ENCODE measurements around the gene SDC1.

SDC1 gene

DNA sequence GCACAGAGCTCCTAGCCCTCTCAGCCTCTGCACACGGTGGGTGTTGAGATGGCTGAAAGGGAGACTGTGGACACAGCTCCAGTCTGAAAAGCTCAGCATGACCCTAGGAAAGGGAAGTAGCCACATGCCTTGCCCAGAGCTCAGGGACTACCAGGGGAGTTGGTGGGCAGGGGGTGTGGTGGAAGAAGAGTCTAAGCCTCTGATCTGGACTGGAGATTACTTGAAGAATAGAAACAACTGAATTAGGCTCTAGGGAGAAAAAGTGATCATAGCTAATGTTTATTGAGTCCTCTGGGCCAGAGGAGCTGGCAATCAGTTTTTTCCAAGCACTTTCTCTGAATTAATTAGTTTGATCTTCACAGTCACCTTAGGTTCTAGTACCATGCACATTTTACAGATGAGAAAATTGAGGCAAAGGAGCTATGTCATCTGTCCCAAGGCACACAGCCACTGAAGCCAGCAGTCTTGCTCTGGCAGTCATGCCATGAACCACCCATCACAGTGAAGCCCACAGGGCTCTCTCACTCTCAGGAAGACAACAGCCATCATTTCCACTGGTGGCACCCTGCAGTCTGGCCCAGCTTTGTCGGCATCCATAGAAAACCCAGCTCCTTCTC, 10.3 kb downstream of the SDC1 start:
- DNase-seq (ENCODE audit: low read depth in 2 of 2), result no peak

DNA sequence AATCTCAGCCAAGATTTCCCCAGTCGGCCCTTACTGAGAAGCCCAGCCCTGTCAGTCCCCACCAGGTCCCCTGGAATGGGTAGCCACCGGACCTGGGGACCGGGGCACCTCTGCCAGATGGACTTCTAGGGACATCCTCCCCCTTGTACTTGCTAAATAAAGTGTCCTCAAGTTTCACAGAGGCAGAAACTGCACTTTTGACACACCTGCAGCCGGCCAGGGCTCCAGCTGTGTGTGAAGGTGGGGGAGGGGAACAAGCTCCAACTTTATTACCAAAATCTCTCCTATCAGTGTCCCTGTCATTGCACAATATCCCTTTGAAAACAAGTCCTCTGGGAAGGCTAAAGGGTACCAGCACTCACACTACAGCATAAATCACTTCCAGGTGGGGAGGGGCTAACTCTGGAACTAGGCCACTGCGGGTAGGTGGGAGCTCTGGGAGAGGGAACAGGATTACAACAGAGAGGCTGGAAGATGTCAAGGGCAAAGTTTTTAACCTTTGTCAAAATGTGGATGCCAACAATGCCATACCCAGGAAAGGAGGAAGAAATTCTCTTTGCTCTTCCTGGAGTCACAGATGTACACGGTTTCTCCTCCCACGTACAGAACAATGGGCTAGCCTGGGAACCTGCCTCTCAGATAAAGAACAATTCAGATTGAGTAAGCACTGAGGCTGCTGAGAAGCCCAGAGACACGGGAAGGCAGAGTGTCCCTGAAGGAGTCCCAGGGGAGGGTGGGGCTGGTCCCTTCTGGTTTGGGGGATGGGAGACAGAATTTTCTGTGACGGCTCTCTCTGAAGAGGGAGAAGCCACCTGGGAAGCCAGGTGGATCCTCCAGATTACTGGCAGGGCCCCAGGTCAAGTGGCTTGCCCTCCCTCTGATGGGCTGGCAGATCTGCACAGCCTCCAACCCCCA, 11.0 kb downstream of the SDC1 start:
- no peak for DNase-seq (ENCODE audit: low read depth in 2 of 2)

DNA sequence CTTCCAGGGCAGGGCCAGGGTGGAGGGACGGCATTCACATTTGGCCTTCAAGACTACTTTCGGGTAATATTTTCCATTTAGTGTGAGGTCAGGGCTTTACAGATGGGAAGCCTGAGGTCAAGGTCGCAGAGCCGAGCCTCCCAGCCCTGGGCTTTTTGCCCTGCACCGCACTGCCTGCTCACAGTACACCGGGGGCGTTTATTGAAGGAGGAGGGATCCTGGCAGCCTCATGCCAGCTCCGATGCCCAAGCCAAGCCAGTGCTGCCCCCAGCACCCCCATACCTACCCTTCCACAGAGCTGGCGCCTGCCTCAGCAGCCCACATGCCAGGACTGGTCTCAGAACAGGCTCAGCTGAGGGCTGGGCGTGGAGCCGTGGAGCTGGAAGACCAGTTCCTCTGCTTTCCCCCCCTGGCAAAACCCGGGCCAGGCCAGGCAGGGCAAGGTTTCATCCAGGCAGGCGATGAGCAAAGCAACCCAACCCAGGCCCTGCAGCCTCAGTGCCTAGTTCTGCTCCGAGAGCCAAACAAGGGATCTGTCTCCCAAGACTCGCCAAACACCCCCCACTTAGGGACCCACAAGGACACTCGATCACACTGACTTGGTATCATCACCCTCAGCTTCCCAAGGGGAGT, 11.9 kb downstream of the SDC1 start:
- no peak for DNase-seq (ENCODE audit: low read depth in 2 of 2)

DNA sequence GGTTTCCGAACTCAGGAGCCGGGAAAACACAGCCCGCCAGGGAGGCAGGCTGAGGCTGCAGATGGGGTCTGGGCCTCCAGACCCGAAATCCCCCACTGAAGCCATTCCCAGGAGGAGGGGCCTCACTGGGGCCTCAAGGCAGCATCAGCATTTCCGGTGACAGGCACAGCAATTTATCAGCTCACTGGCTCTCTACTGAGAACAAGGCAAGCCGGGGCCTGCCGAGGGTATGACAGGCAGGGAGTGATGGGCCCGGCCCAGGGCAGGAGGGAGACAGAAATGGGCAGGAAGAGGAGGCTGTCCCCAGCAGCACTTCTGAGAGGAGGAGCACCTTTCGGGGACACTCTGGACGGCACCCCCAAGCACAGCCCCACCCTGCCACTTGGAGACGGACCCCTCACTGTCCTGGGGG, 12.5 kb downstream of the SDC1 start:
- DNase-seq (ENCODE audit: low read depth in 2 of 2), result no peak

DNA sequence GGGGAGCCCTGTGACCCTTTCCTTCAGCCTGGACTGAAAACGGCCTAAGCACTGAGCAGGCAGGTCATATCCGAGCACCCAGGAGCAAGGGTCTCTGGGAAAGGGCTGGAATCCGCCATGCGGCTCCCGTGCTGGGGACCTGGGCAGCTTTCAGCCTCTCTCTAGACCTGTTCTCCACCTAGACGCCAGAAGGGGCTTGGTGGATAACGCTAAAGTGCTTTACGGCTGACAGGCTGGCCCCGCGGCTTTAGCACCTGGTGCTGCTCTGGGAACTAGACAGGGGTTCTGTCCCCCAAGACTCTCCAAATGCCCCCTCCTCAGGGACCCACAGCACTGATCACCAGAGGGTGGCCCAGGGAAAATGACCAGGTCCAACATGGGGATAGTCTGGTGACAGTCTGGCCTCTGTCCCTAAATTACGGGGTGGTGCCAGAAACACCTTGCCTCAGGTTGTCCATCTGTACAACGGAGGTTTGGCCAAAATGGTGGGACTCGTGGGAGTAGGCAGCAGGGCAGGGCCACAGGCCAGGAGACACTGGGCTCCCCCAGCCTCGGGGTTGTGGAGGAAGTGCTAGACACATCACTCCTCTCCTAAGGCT, 13.0 kb downstream of the SDC1 start:
- no peak for DNase-seq (ENCODE audit: low read depth in 2 of 2)

GRCh38 chr2:20211420-20211819, 13.5 kb downstream of the SDC1 start:
- DNase-seq (ENCODE audit: low read depth in 2 of 2), result no peak

- no peak for DNase-seq (ENCODE audit: low read depth in 2 of 2)
Measured at GRCh38 chr2:20210462-20210861, 14.5 kb downstream of the SDC1 start.

DNA sequence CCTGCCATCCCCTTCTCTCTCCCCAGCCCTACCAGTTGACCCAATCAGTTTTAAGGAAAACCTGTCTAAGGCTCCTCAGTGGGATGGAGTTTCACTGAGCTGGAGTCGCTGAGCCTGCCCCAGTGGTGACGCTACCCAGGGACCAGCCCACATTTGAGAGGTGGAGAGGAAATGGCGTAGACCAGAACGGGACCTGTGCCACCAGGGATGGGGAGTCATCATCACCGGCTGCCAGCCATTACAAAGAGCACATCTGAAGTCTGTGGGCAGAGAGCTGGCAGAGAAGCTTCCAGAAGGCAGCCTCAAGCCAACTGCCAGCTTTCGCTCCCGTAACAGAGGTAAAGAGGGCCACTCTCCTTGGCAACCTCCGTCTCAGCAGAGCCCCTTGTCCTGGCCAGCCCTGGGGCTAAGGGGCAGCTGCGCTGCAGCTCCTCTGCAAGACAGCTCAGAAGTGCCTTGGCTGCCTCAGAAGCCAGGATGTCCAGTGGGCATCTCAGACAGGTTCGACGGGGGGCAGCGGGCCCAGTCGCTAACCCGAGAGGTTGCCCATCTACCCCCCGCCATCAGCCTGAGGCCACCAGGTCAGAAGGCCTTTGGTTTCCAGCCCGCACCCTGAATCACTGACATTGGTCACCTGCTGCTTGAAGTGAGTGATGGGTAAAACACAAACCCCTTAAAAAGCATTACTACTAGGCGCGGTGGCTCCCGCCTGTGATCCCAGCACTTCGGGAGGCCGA, 15.4 kb downstream of the SDC1 start:
- no peak for DNase-seq (ENCODE audit: low read depth in 2 of 2)

GRCh38 chr2:20208476-20208859, 16.5 kb downstream of the SDC1 start:
- no peak for DNase-seq (ENCODE audit: low read depth in 2 of 2)

GRCh38 chr2:20207051-20207450, 17.9 kb downstream of the SDC1 start:
- DNase-seq (ENCODE audit: low read depth in 2 of 2), result no peak

GRCh38 chr2:20205915-20206524, 18.9 kb downstream of the SDC1 start:
- no peak for DNase-seq (ENCODE audit: low read depth in 2 of 2)

DNA sequence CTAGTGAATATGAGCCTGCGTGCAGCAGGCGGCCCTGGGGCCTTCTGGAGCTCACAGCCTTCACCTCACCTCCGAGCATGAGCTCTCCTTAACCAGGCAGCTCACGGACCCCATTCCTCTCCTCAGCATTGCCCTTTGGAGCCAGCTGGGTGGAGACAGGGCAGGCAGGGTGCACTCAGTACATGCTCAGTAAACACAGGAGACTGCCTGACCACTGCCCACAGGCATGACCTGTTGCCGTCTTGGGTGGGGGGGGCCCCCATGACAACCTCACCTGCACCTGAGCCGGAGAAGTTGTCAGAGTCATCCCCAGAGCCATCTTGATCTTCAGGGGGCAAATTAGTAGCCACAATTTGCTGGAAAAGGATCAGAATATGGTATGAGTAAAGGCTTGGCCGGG, 19.9 kb downstream of the SDC1 start:
- no peak for DNase-seq (ENCODE audit: low read depth in 2 of 2)

DNA sequence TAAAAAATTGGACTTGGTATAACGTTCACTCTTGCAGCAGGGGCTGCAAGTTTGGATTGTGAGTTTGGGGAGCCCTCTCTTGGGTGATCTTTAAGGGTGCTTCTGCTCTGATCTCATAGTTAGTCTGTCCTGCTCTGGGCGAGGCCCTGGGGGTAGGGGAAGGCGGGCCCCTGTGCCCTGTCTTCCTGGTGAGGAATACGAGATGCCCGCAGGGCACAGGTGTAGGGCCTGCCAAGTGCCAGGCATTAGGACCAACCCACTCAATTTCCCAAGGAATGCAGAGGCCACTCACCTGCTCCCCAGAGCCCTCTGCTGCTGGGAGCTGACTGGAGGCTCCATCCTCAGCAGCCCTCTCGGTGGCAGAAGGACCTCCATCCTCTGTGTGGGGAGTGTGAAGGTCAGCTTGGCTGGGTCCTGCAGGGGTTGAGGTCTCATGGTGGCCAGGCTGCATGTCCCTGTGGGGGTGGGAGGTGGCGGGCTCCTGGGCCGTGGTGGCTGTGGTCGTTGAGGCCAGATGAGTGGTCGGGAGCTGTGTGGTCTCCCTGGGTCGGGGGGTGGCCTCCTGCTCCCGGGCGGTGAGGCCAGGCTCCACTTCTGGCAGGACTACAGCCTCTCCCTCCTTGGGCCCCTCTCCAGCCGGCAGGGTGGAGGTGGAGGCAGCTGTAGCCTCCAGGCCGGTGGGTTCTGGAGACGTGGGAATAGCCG, 21.3 kb downstream of the SDC1 start:
- no peak for DNase-seq (ENCODE audit: low read depth in 2 of 2)

GRCh38 chr2:20203072-20203471, 21.9 kb downstream of the SDC1 start:
- no peak for DNase-seq (ENCODE audit: low read depth in 2 of 2)

GRCh38 chr2:20201671-20202070, 23.3 kb downstream of the SDC1 start:
- DNase-seq (ENCODE audit: low read depth in 2 of 2), result no peak

- no peak for DNase-seq (ENCODE audit: low read depth in 2 of 2)
Measured at GRCh38 chr2:20200697-20201555, 24.0 kb downstream of the SDC1 start.

GRCh38 chr2:20199633-20200270, 25.2 kb downstream of the SDC1 start:
- no peak for DNase-seq (ENCODE audit: low read depth in 2 of 2)

DNA sequence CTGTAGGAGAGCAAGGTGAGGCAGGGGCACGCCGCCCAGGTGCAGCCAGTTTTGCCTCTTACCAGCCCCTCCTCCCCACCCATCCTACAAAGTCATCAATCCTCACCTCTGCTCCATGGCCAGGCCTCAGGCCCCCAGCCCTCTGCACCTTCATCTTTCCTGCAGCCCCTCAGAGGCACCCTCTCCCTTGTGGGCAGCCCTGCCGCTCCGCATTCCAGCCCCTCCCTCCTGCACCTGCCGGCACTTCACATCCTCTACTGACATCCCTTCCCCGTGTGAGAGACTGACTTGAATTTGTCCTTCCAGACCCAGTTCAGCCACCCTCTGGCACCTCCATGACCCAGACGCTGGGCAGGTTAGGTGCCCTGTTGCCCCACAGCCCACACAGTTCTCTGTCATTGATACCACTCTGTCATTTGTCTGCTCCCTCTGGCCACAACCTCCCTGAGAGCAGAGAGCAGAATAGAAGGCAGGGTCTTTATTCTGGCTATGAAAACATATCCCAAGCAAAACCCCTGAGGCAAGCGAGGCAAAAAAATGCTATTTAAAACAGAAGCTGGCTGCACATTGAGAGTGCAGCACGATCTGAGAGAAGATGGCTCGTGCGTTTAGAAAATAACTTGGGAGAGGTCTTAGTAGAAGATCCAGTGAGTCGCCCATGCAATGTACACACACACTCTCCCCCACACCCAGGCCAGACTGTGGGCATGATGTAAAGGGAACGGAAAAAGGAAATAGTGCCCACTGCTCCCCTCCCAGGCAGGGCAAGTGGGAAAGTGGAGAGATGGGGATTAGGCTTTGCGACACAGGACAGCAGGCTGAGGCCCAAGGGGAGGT, 25.9 kb downstream of the SDC1 start:
- no peak for DNase-seq (ENCODE audit: low read depth in 2 of 2)

All from activated CD4-positive, alpha-beta T cell treated with anti-CD3 and anti-CD28 coated beads for 24 hours (primary cell).